SK-N-SH treated with all-trans-retinoic acid at 6 μM for 48 hours (cell line): ENCODE data around the gene BCAM.
"Not testable (repeated sequence)": the region's sequence is repeated elsewhere in the genome, so short reads cannot be mapped to it uniquely, and the experiment has no call there.

Experiments used
- ATAC-seq: fragments of 200-7000 bp; cut with Tn5 transposase; 3 replicates; pipeline ENCODE4 v1.9.1; 2020; ENCODE audit warnings: mild to moderate bottlenecking, moderate library complexity
- ARNTL ChIP-seq: fragments of 450-650 bp; formaldehyde crosslinking; IDR thresholded peaks from 2 replicates; pipeline ENCODE4 v1.5.0; 2020; ENCODE audit warnings: low read depth, mild to moderate bottlenecking, moderate library complexity, borderline replicate concordance
- CSDC2 ChIP-seq: fragments of 250-450 bp; sonication (Bioruptor Pico); IDR thresholded peaks from 2 replicates; pipeline ENCODE4 v1.5.0; 2020; ENCODE audit warnings: mild to moderate bottlenecking, moderate library complexity
- ESRRG ChIP-seq: fragments of 250-450 bp; sonication (Bioruptor Pico); IDR thresholded peaks from 2 replicates; pipeline ENCODE4 v1.6.1; 2021; ENCODE audit warnings: mild to moderate bottlenecking
- ISL1 ChIP-seq: fragments of 250-450 bp; sonication (Bioruptor Pico); IDR thresholded peaks from 2 replicates; pipeline ENCODE4 v2.1.2; 2022; ENCODE audit warnings: mild to moderate bottlenecking, moderate library complexity
- OSR1 ChIP-seq: fragments of 250-450 bp; sonication (Bioruptor Pico); IDR thresholded peaks from 2 replicates; pipeline ENCODE4 v1.8.0; 2022; ENCODE audit warnings: moderate library complexity, mild to moderate bottlenecking, inconsistent platforms
- PPARA ChIP-seq: fragments of 250-450 bp; sonication (Bioruptor Pico); IDR thresholded peaks from 2 replicates; pipeline ENCODE4 v1.5.0; 2020; ENCODE audit warnings: mild to moderate bottlenecking, borderline replicate concordance
- RARB ChIP-seq: fragments of 250-450 bp; sonication (Bioruptor Pico); IDR thresholded peaks from 2 replicates; pipeline ENCODE4 v1.8.0; 2021; ENCODE audit warnings: mild to moderate bottlenecking, moderate library complexity
- SNAI2 ChIP-seq: fragments of 250-450 bp; sonication (Bioruptor Pico); IDR thresholded peaks from 2 replicates; pipeline ENCODE4 v1.5.0; 2020; ENCODE audit warnings: mild to moderate bottlenecking, moderate library complexity
- TCF4 ChIP-seq: fragments of 250-450 bp; sonication (Bioruptor Pico); IDR thresholded peaks from 2 replicates; pipeline ENCODE4 v1.8.0; 2021; ENCODE audit warnings: mild to moderate bottlenecking, moderate library complexity, borderline replicate concordance
- TOX ChIP-seq: fragments of 250-450 bp; sonication (Bioruptor Pico); IDR thresholded peaks from 2 replicates; pipeline ENCODE4 v1.8.0; 2021; ENCODE audit warnings: mild to moderate bottlenecking, moderate library complexity, borderline replicate concordance
- ZC3H10 ChIP-seq: fragments of 250-450 bp; sonication (Bioruptor Pico); IDR thresholded peaks from 2 replicates; pipeline ENCODE4 v1.5.1; 2021; ENCODE audit warnings: mild to moderate bottlenecking, moderate library complexity
- ZFP3 ChIP-seq: fragments of 250-450 bp; sonication (Bioruptor Pico); IDR thresholded peaks from 2 replicates; pipeline ENCODE4 v1.5.0; 2020; ENCODE audit warnings: mild to moderate bottlenecking, moderate library complexity
- ZFP30 ChIP-seq: fragments of 450-650 bp; formaldehyde crosslinking; IDR thresholded peaks from 2 replicates; pipeline ENCODE4 v1.5.0; 2022; ENCODE audit warnings: mild to moderate bottlenecking, moderate library complexity
- ZNF565 ChIP-seq: fragments of 450-650 bp; formaldehyde crosslinking; conservative IDR thresholded peaks from 2 replicates; pipeline ENCODE4 v1.5.0; 2020; ENCODE audit warnings: low read depth, mild to moderate bottlenecking, moderate library complexity
- ZNF70 ChIP-seq: fragments of 450-650 bp; formaldehyde crosslinking; IDR thresholded peaks from 2 replicates; pipeline ENCODE4 v1.5.0; 2020; ENCODE audit warnings: mild to moderate bottlenecking, moderate library complexity
- ZNF8 ChIP-seq: fragments of 450-650 bp; formaldehyde crosslinking; IDR thresholded peaks from 2 replicates; pipeline ENCODE4 v1.5.0; 2020; ENCODE audit warnings: mild to moderate bottlenecking, moderate library complexity
- TF ChIP-seq, protein P1 (sequence below): fragments of 250-450 bp; sonication (Bioruptor Pico); IDR thresholded peaks from 2 replicates; pipeline ENCODE4 v1.5.1; 2020; ENCODE audit warnings: low read depth, mild to moderate bottlenecking, moderate library complexity
- TF ChIP-seq, protein P2 (sequence below): fragments of 250-450 bp; sonication (Bioruptor Pico); IDR thresholded peaks from 2 replicates; pipeline ENCODE4 v1.5.0; 2020; ENCODE audit warnings: mild to moderate bottlenecking, moderate library complexity
- TF ChIP-seq, protein P3 (sequence below): fragments of 250-450 bp; sonication (Bioruptor Pico); IDR thresholded peaks from 2 replicates; pipeline ENCODE4 v1.8.0; 2020; ENCODE audit warnings: mild to moderate bottlenecking, moderate library complexity, borderline replicate concordance
- TF ChIP-seq, protein P4 (sequence below): fragments of 250-450 bp; sonication (Bioruptor Pico); IDR thresholded peaks from 2 replicates; pipeline ENCODE4 v1.8.0; 2021; ENCODE audit warnings: low read depth, mild to moderate bottlenecking, moderate library complexity, borderline replicate concordance
- TF ChIP-seq, protein P5 (sequence below): fragments of 250-450 bp; sonication (Bioruptor Pico); IDR thresholded peaks from 2 replicates; pipeline ENCODE4 v1.5.1; 2021; ENCODE audit warnings: mild to moderate bottlenecking, moderate library complexity

BCAM gene

DNA sequence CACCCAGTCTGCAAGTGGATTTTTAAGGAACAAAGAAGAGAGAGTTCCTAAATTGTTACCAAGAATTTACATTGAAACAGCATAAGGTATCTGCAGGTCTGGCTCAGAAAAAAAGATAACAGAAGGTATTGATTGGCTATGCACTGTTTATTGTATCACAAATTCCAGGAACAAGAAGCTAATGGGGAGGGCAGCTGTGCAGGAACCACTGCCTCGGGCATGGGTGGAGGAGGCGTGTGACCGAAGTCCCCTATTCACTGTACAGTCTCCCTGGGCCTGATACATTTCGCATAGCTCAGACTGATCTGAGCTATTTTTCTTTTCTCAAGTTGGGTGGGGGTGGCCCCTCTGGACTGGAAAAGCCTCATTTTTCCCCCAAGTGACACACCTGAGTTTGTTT, 48.9 kb downstream of the BCAM start:
- TF ChIP-seq SNAI2 (CRISPR knock-in tag): no peak
- no peak for TF ChIP-seq ARNTL (CRISPR knock-in tag)
- TF ChIP-seq, protein P1, sequence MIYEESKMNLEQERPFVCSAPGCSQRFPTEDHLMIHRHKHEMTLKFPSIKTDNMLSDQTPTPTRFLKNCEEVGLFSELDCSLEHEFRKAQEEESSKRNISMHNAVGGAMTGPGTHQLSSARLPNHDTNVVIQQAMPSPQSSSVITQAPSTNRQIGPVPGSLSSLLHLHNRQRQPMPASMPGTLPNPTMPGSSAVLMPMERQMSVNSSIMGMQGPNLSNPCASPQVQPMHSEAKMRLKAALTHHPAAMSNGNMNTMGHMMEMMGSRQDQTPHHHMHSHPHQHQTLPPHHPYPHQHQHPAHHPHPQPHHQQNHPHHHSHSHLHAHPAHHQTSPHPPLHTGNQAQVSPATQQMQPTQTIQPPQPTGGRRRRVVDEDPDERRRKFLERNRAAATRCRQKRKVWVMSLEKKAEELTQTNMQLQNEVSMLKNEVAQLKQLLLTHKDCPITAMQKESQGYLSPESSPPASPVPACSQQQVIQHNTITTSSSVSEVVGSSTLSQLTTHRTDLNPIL (CRISPR knock-in tag): no peak
- no peak for TF ChIP-seq ZNF565
- TF ChIP-seq PPARA (CRISPR knock-in tag): no peak
- TF ChIP-seq TCF4: no peak
- no peak for TF ChIP-seq RARB (CRISPR knock-in tag)
- no peak for TF ChIP-seq ZNF70
- TF ChIP-seq, protein P2, sequence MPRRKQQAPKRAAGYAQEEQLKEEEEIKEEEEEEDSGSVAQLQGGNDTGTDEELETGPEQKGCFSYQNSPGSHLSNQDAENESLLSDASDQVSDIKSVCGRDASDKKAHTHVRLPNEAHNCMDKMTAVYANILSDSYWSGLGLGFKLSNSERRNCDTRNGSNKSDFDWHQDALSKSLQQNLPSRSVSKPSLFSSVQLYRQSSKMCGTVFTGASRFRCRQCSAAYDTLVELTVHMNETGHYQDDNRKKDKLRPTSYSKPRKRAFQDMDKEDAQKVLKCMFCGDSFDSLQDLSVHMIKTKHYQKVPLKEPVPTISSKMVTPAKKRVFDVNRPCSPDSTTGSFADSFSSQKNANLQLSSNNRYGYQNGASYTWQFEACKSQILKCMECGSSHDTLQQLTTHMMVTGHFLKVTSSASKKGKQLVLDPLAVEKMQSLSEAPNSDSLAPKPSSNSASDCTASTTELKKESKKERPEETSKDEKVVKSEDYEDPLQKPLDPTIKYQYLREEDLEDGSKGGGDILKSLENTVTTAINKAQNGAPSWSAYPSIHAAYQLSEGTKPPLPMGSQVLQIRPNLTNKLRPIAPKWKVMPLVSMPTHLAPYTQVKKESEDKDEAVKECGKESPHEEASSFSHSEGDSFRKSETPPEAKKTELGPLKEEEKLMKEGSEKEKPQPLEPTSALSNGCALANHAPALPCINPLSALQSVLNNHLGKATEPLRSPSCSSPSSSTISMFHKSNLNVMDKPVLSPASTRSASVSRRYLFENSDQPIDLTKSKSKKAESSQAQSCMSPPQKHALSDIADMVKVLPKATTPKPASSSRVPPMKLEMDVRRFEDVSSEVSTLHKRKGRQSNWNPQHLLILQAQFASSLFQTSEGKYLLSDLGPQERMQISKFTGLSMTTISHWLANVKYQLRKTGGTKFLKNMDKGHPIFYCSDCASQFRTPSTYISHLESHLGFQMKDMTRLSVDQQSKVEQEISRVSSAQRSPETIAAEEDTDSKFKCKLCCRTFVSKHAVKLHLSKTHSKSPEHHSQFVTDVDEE (CRISPR knock-in tag): no peak
- TF ChIP-seq, protein P3, sequence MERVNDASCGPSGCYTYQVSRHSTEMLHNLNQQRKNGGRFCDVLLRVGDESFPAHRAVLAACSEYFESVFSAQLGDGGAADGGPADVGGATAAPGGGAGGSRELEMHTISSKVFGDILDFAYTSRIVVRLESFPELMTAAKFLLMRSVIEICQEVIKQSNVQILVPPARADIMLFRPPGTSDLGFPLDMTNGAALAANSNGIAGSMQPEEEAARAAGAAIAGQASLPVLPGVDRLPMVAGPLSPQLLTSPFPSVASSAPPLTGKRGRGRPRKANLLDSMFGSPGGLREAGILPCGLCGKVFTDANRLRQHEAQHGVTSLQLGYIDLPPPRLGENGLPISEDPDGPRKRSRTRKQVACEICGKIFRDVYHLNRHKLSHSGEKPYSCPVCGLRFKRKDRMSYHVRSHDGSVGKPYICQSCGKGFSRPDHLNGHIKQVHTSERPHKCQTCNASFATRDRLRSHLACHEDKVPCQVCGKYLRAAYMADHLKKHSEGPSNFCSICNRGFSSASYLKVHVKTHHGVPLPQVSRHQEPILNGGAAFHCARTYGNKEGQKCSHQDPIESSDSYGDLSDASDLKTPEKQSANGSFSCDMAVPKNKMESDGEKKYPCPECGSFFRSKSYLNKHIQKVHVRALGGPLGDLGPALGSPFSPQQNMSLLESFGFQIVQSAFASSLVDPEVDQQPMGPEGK (CRISPR knock-in tag): no peak
- no peak for TF ChIP-seq ISL1 (CRISPR knock-in tag)
- TF ChIP-seq, protein P4, sequence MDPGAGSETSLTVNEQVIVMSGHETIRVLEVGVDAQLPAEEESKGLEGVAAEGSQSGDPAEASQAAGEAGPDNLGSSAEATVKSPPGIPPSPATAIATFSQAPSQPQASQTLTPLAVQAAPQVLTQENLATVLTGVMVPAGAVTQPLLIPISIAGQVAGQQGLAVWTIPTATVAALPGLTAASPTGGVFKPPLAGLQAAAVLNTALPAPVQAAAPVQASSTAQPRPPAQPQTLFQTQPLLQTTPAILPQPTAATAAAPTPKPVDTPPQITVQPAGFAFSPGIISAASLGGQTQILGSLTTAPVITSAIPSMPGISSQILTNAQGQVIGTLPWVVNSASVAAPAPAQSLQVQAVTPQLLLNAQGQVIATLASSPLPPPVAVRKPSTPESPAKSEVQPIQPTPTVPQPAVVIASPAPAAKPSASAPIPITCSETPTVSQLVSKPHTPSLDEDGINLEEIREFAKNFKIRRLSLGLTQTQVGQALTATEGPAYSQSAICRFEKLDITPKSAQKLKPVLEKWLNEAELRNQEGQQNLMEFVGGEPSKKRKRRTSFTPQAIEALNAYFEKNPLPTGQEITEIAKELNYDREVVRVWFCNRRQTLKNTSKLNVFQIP: no peak
- no peak for TF ChIP-seq ZFP3 (CRISPR knock-in tag)
- no peak for TF ChIP-seq ZC3H10
- no peak for TF ChIP-seq TOX (CRISPR knock-in tag)
- ATAC-seq: no peak

DNA sequence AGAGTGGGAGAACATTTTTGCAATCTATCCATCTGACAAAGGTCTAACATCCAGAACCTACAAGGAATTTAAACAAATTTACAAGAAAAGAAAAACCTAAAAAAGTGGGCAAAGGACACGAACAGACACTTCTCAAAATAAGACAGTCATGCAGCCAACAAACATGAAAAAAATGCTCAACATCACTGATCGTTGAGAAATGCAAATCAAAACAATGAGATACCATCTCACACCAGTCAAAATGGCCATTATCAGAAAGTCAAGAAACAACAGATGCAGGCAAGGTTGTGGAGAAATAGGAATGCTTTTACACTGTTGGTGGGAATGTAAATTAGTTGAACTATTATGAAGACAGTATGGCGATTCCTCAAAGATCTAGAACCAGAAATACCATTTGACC, 52.7 kb downstream of the BCAM start:
- not testable (repeated sequence) for ATAC-seq

DNA sequence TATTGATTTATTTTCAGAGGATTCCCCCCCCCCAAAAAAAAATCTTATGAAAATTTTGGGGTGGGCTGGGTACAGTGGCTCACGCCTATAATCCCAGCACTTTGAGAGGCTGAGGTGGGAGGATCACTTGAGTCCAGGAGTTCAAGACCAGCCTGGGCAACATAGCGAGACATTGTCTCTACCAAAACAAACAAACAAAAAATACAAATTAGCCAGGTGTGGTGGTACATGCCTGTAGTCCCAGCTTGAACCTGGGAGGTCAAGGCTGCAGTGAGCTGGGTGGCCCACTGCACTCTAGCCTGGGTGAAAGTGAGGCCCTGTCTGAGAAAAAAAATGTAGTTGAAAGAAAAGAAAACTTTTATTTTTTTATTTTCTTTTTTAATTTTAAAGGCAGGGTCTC, 55.1 kb downstream of the BCAM start:
- ATAC-seq: no peak
- no peak for TF ChIP-seq RARB (CRISPR knock-in tag)
- TF ChIP-seq ZFP3 (CRISPR knock-in tag): no peak
- no peak for TF ChIP-seq TCF4
- TF ChIP-seq, protein P4: no peak
- no peak for TF ChIP-seq PPARA (CRISPR knock-in tag)
- no peak for TF ChIP-seq ZNF565
- TF ChIP-seq CSDC2: no peak
- no peak for TF ChIP-seq OSR1 (CRISPR knock-in tag)
- TF ChIP-seq ESRRG (CRISPR knock-in tag): no peak
- TF ChIP-seq ISL1 (CRISPR knock-in tag): no peak
- no peak for TF ChIP-seq ZNF8 (CRISPR knock-in tag)
- TF ChIP-seq, protein P2 (CRISPR knock-in tag): no peak
- no peak for TF ChIP-seq ARNTL (CRISPR knock-in tag)
- TF ChIP-seq, protein P5, sequence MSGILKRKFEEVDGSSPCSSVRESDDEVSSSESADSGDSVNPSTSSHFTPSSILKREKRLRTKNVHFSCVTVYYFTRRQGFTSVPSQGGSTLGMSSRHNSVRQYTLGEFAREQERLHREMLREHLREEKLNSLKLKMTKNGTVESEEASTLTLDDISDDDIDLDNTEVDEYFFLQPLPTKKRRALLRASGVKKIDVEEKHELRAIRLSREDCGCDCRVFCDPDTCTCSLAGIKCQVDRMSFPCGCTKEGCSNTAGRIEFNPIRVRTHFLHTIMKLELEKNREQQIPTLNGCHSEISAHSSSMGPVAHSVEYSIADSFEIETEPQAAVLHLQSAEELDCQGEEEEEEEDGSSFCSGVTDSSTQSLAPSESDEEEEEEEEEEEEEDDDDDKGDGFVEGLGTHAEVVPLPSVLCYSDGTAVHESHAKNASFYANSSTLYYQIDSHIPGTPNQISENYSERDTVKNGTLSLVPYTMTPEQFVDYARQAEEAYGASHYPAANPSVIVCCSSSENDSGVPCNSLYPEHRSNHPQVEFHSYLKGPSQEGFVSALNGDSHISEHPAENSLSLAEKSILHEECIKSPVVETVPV: no peak
- no peak for TF ChIP-seq ZFP30 (CRISPR knock-in tag)
- TF ChIP-seq, protein P3 (CRISPR knock-in tag): no peak
- no peak for TF ChIP-seq ZC3H10
- TF ChIP-seq, all 23 proteins: peak for 0

More for the DNA sequence above, 52.7 kb downstream of the BCAM start:
- TF ChIP-seq TCF4: 0 out of 2 replicates have a peak, but pooled peaks have one; percentile 48
